Hepatic stellate cell (primary cell): ENCODE measurements around the gene PYM1.
"Not testable (repeated sequence)": the region's sequence is repeated elsewhere in the genome, so short reads cannot be mapped to it uniquely, and the experiment has no call there.

Experiments used
- DNase-seq: peaks from one replicate; pipeline ENCODE4 v3.0.0; 2011; ENCODE audit warnings: low spot score

PYM1 gene

DNA sequence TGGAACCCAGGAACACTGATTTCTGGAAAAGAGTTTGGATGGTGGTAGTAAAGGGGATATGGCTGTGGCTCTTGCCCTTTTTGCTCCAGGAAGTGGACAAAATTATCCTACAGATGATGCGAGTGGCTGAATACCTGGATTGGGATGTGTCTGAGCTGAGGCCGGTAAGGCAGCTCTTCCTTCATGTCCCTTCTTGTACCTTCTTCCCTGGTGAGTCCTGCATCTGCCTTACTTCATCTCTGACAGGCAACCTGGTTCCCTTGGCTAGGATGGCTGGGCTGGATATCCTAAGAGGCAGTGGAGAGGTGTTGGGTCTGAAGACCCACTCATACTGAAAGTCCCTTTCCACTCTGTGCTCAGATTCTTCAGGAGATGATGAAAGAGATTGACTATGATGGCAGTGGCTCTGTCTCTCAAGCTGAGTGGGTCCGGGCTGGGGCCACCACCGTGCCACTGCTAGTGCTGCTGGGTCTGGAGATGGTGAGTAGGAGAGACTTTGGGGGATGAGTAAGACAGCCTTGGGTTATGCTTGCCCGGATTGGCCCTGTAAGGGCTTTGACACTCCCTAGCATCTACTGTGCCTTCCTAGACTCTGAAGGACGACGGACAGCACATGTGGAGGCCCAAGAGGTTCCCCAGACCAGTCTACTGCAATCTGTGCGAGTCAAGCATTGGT is 11.3 kb upstream of the PYM1 start:
- DNase-seq = no peak

DNA sequence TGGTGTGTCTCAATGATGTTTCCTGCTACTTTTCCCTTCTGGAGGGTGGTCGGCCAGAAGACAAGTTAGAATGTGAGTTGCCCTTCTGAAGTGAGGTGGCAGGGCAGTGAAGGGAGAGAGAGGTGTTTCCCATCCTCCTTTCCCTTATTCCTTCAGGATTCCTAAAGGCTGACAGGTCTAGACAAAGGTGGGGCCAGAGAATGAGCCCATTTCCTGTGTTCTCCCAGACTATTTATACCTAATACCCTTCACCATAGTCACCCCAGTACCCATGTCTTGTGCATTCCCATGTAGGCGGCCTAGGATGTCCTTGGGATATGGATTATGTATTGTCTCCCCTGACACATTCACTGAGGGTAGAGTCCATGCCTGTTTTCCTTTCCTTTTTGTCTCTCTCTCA is 10.3 kb upstream of the PYM1 start:
- no peak for DNase-seq

DNA sequence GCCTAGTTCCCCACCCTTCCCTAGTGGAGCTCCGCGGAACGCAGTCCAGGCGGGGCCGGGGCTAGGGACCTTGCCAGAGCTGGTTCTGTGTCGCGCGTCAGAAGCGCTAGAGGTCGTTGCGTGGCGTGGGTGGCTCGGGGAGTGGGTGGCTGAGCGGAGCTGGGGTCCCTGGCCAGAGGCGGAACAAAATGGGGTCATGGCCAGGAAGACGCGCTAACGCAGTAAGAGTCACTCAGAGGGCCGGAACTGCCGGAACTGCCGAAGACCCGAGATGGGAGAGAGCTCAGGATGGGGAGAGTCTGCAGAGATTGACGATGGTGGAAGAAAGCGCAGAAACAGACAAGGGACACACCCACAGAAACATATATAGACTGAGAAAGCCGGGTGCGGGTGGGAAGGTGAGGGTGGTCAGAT is 8.1 kb upstream of the PYM1 start:
- peak; percentile 31 for DNase-seq

GRCh38 chr12:55934773-55935172 is 7.1 kb upstream of the PYM1 start:
- DNase-seq = no peak

DNA sequence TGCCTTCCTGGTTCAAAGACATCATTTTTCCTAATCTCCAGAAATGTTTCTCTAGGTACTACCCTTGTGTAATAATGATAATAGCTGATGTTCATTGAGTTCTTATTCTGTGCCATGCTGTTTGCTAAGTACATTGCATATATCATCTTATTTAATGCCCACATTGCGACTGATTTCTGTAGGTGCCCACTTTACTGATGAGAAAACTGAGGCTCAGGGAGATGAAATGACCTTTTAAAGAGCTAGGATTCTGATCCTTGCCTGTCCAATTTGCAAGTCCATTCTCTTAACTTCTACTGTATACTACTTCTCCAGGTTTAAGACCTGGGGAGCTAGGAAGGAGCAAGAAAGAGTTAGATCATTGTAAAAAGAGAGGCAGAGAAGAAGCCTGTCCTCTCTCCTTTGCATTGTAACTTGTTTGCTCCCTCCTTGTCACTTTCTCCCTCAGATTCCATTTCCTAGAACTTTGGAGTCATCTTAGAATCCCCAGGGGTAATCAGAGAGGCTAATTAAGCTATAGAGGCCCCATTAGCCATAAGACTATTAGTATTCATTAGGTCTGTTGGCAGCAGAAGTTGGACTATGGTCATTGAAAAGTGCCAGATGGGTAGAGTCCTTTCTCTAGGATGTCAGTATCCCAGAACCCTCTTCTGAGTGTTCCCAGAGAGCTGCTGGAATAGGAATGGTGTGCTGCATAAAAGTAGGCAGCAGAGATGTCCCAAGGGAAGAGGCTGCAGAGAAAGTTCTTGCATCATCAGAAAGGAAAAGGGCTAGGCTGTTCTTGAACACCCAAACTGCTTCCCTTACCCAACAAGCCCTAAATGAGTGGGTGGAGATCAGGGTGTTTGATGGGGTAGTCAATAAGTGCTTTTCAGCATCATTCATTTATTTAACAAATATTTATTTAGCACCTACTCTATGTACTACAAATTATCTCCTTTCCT is 6.4 kb upstream of the PYM1 start:
- DNase-seq = peak; percentile 52

DNA sequence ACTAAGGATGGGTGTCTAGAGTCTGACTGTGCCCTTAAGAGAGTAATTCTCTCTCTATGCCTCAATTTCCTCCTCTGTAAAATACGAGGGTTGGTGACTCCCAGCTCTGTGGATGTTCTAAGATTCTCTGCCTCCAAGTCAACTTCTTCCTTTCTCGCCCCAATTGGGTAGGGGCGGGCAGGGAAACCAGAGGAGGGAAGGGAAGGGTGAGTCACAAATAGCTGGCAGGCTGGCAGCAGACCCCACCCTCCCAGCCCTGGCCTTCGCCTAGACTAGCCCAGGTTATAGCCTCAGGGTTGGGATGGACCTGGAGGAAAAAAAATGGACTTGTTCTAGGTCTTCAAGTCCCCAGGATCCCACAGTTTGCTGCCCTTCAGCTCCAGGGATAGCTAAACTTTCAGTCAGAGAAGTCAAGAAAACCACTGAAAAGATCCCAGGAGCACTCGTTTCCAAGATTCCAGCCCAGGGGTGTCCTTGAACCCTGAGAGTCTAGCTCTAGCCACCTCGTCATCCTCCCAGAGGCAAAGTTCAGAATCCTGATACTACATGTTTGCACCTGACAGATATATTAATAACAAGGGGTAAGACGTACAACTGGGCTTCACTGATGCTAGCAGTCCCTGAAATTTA is 5.6 kb upstream of the PYM1 start:
- DNase-seq = no peak

DNA sequence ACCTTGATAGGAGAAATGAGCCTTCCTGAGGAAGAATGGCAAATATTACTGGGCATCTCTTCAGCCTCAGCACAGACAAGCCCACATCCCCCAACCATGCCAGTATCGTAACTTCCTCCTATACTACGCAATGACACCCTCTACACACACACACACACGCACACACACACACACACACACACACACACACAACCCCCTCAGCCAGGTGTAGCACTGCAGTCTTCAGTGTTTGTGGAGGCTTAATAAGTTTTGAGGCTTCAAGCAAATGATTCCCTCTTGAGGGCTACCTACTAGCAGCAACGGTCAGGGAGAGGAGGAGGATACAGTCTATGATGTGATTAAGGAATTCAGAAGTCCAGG is 4.8 kb upstream of the PYM1 start:
- DNase-seq = no peak

GRCh38 chr12:55931780-55932550 is 4.3 kb upstream of the PYM1 start:
- peak; percentile 65 for DNase-seq

- peak; percentile 36 for DNase-seq
Observed at GRCh38 chr12:55931317-55931779, 3.7 kb upstream of the PYM1 start.

- peak; percentile 78 for DNase-seq
Observed at GRCh38 chr12:55930771-55931316, 3.1 kb upstream of the PYM1 start, which contains the start of gene DGKA. Gene DGKA (plus strand): TSS chr12:55931162. CDS start chr12:55936504, 5,342 bp downstream.

GRCh38 chr12:55929306-55929791 is 1.7 kb upstream of the PYM1 start:
- no peak for DNase-seq

DNA sequence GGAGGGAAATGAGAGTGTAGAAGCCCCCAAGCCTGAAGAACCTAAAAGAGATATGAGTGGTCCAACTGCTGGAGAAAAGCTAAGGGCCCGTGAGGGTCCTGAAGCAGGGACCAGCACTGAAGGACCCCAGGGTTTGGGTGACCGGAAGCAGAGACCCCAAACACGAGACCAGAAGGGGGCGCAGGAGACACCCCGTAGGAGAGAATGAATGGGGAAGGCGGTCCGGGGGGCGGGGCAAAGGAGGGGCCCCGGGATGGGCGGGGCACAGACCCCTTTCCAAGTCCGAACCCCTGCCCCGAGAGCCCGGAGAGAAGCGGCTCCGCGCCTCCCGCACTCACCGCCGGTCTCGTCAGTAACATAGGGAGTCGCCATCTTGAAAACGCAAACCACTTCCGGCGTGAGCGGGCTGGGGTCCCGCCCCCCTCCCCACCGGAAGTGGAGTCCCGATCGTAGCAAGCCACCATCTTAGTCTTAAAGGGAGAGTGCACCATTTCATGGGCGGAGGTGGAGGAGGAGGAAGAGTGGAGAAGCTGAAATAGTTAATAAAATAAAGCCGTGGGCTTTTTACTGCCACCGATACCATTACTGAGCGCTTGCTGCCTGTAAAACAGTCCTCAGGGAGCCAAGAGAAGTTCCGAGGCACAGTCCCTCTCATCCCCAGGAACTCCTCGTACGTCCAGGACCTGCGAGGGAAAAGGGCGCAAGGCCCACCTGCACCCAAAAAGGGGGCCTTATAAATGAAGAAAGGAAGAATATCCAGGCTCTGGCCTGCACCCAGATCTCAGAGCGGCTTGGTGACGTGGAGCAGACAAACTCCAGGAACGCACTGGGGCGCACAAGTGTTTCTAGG is 731 bp downstream of the PYM1 start:
- DNase-seq = peak; percentile 95

- DNase-seq = no peak
Observed at GRCh38 chr12:55925870-55926737, 1.6 kb downstream of the PYM1 start.

DNA sequence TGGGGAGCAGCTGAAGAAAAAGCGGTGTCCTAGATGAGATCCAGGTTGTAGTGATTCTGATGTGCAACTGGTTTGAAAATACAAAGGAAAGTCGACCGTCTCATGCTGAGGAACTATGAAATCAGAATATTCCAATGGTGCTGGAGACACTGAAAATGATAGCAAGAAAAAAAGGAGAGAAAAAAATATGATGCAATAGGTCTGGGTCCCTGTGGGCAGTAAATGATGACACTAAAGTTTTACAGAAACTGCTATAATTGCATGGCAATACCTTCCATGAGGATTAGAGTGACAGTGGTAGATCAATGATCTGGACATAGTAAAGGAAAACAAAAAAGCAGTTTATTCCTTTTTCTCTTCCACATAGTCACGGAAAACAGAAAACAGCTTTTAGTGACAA is 2.3 kb downstream of the PYM1 start:
- DNase-seq = no peak

GRCh38 chr12:55923648-55924047 is 4.0 kb downstream of the PYM1 start:
- DNase-seq = not testable (repeated sequence)

DNA sequence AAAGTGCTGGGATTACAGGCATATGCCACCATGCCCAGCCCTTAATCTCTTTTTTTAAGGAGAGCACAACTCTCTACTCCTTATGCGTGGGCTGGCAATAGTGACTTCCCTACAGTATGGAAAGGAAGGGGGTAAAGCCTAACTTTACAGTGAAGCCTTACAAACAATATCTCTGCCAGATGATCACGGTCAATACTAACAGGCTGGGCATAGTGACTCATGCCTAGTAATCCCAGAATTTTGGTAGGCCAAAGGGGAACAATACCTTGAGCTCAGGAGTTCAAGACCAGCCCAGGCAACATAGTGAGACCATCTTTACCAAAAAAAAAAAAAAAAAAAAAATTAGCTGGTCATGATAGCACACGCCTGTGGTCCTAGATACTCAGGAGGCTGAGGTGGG is 5.6 kb downstream of the PYM1 start:
- no peak for DNase-seq

DNA sequence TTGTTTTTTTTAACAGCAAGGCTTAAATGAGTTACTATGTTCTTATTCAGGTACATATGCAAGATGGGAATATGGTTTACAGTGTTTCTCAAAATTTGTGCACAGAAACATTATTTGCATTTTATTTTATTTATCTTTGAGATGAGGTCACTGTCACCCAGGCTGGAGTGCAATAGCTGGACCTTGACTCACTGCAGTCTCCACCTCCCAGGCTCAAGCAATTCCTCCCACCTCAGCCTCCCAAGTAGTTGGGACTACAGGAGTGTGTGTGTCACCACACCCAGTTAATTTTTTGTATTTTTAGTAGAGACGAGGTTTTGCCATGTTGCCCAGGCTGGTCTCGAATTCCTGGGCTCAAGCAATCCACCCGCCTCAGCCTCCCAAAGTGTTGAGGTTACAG is 8.7 kb downstream of the PYM1 start:
- not testable (repeated sequence) for DNase-seq

GRCh38 chr12:55915482-55915859 is 12.2 kb downstream of the PYM1 start:
- no peak for DNase-seq

- no peak for DNase-seq
Observed at GRCh38 chr12:55912908-55913307, 14.8 kb downstream of the PYM1 start.

DNA sequence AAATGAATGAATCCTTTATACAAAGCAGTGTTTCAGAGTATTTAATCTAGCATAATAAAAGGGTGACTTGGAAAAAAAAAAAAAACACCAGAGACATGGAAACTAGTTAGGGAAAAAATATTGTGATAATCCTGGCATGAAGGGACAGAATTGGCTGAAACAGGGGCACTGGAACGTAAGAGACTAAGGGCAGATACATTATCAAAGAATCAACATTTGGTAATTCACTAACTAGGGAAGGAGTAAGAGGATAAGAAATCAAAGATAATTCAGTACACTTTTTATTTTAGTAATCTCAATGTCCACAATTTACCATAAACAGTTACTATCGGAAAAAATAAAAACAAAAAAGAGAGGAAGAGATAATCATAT is 18.2 kb downstream of the PYM1 start:
- DNase-seq = no peak
